H1 (cell line): Measurements from ENCODE around the gene CNN3.

ENCODE experiments used
- EP300 ChIP-seq, 2 experiments: IDR thresholded peaks; 1 replicate in 1 of 2; 2 replicates in 1 of 2; pipeline ENCODE4 v1.6.1; 2011 to 2012; ENCODE audit warnings: low read depth in 2 of 2, low read length in 2 of 2, mild to moderate bottlenecking in 2 of 2, borderline replicate concordance in 1 of 2, inconsistent platforms in 1 of 2, moderate library complexity in 1 of 2
- FOSL1 ChIP-seq: IDR thresholded peaks from 2 replicates; pipeline ENCODE4 v1.6.1; 2011; ENCODE audit warnings: mild to moderate bottlenecking, low read depth, low read length, moderate library complexity; ENCODE audit not compliant: insufficient read depth
- JUN ChIP-seq: IDR thresholded peaks from 2 replicates; pipeline ENCODE4 v1.6.1; 2011; ENCODE audit warnings: low read depth, mild to moderate bottlenecking, improper control_type of control experiment, low read length
- JUND ChIP-seq: IDR thresholded peaks from 2 replicates; pipeline ENCODE4 v1.6.1; 2011; ENCODE audit warnings: mild to moderate bottlenecking, improper control_type of control experiment, low read length
- MAFK ChIP-seq: IDR thresholded peaks from 2 replicates; pipeline ENCODE4 v1.6.1; 2012; ENCODE audit warnings: low read depth, mild to moderate bottlenecking, improper control_type of control experiment, low read length
- PHF8 ChIP-seq: fragments of 200-600 bp; sonication (generic); conservative IDR thresholded peaks from 2 replicates; pipeline ENCODE4 v1.7.1; 2012; ENCODE audit warnings: low read depth, mild to moderate bottlenecking, inconsistent platforms, low read length, moderate library complexity
- POLR2A ChIP-seq, 2 experiments: IDR thresholded peaks; 1 replicate in 1 of 2; 2 replicates in 1 of 2; pipeline ENCODE4 v1.6.1; 2011; ENCODE audit warnings: low read depth in 2 of 2, low read length in 2 of 2, mild to moderate bottlenecking in 2 of 2; ENCODE audit errors: control extremely low read depth in 1 of 2
- POLR2AphosphoS5 ChIP-seq: IDR thresholded peaks from 2 replicates; pipeline ENCODE4 v1.6.1; 2011; ENCODE audit warnings: low read depth, low read length
- RAD21 ChIP-seq, 2 experiments: IDR thresholded peaks in 1 of 2; conservative IDR thresholded peaks in 1 of 2; 2 replicates each; pipeline ENCODE4 v1.6.1; 2011; ENCODE audit warnings: low read depth in 2 of 2, low read length in 2 of 2, improper control_type of control experiment in 1 of 2, inconsistent platforms in 1 of 2, mild to moderate bottlenecking in 1 of 2, moderate library complexity in 1 of 2
- TAF1 ChIP-seq: IDR thresholded peaks from 2 replicates; pipeline ENCODE4 v1.6.1; 2011; ENCODE audit warnings: mild to moderate bottlenecking, low read depth, low read length
- TF ChIP-seq, protein P1 (sequence below), 3 experiments: IDR thresholded peaks; 1 replicate in 2 of 3; 2 replicates in 1 of 3; pipeline versions ENCODE4 v1.5.1 to v1.6.1; 2011; ENCODE audit warnings: low read length in 3 of 3, mild to moderate bottlenecking in 3 of 3, inconsistent platforms in 2 of 3, low read depth in 1 of 3, moderate library complexity in 1 of 3; ENCODE audit not compliant: insufficient read depth in 1 of 3; ENCODE audit errors: control extremely low read depth in 1 of 3
- TF ChIP-seq, protein P2 (sequence below): IDR thresholded peaks from 2 replicates; pipeline ENCODE4 v1.6.1; 2012; ENCODE audit warnings: inconsistent platforms
- TF ChIP-seq, protein P3 (sequence below): IDR thresholded peaks from 2 replicates; pipeline ENCODE4 v1.6.1; 2012; ENCODE audit warnings: low read length, inconsistent platforms

DNA sequence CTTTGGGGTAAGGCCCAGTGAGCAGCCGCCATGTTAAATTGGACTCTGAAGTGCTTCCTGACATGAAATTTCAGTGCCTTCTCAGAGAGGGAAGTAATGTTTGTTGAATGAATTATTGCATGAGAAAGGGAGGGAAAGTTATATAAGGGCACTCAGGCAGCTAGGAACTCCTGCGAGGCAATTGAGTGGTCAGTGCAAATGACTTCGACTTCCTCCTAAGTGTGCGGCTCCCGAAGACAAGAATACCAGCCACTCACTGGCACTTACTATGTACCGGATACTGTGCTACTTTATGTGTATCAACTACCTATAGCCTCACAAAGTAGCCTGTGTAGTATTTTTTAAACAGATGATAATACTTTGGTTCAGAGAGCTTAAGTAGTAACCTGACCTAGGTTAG lies 52.5 kb downstream of the CNN3 start:
- TF ChIP-seq, protein P1, sequence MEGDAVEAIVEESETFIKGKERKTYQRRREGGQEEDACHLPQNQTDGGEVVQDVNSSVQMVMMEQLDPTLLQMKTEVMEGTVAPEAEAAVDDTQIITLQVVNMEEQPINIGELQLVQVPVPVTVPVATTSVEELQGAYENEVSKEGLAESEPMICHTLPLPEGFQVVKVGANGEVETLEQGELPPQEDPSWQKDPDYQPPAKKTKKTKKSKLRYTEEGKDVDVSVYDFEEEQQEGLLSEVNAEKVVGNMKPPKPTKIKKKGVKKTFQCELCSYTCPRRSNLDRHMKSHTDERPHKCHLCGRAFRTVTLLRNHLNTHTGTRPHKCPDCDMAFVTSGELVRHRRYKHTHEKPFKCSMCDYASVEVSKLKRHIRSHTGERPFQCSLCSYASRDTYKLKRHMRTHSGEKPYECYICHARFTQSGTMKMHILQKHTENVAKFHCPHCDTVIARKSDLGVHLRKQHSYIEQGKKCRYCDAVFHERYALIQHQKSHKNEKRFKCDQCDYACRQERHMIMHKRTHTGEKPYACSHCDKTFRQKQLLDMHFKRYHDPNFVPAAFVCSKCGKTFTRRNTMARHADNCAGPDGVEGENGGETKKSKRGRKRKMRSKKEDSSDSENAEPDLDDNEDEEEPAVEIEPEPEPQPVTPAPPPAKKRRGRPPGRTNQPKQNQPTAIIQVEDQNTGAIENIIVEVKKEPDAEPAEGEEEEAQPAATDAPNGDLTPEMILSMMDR (IDR thresholded peaks at IDR 0.05; ENCODE audit: control extremely low read depth in 1 of 3, insufficient read depth in 1 of 3, low read depth in 1 of 3, low read length in 3 of 3), result no peak
- TF ChIP-seq JUN (no peak), PHF8 (no peak), POLR2AphosphoS5 (no peak), TAF1 (no peak), JUND (no peak), EP300 (IDR thresholded peaks at IDR 0.05; ENCODE audit: borderline replicate concordance in 1 of 2, low read depth in 2 of 2, low read length in 2 of 2) (no peak), FOSL1 (no peak), RAD21 (IDR thresholded peaks at IDR 0.05 in 1 of 2, conservative IDR thresholded peaks at IDR 0.05 in 1 of 2; ENCODE audit: low read depth in 2 of 2, low read length in 2 of 2) (no peak), POLR2A (IDR thresholded peaks at IDR 0.05; ENCODE audit: control extremely low read depth in 1 of 2, low read depth in 2 of 2, low read length in 2 of 2) (no peak), MAFK (no peak)
- TF ChIP-seq, protein P2, sequence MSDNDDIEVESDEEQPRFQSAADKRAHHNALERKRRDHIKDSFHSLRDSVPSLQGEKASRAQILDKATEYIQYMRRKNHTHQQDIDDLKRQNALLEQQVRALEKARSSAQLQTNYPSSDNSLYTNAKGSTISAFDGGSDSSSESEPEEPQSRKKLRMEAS, result no peak
- TF ChIP-seq, protein P3, sequence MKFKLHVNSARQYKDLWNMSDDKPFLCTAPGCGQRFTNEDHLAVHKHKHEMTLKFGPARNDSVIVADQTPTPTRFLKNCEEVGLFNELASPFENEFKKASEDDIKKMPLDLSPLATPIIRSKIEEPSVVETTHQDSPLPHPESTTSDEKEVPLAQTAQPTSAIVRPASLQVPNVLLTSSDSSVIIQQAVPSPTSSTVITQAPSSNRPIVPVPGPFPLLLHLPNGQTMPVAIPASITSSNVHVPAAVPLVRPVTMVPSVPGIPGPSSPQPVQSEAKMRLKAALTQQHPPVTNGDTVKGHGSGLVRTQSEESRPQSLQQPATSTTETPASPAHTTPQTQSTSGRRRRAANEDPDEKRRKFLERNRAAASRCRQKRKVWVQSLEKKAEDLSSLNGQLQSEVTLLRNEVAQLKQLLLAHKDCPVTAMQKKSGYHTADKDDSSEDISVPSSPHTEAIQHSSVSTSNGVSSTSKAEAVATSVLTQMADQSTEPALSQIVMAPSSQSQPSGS, result no peak
